ENCODE data around the gene CPNE2. TPM values are rescaled to one million over a fixed set of nuclear protein-coding genes. Genes with fewer than 3 reads are reported as not detected.
A peak's percentile ranks its signal among the peaks of the same experiment; 100 is the strongest.

Gene CPNE2
- total RNA-seq, 4 donors from 2014 or later, result 28.2 to 66.0 (median 45.8) TPM

GRCh38 chr16:57113664-57114063 lies 21.3 kb downstream of the CPNE2 start:
- TF ChIP-seq CTCF (IDR thresholded peaks at IDR 0.05), result no peak
- ATAC-seq (ENCODE audit: low FRiP score) (no peak), DNase-seq (ENCODE audit: low spot score) (no peak)

GRCh38 chr16:57115168-57115513 lies 22.8 kb downstream of the CPNE2 start:
- no peak for TF ChIP-seq CTCF (IDR thresholded peaks at IDR 0.05)
- peak; percentile 24 for ATAC-seq (ENCODE audit: low FRiP score)
- DNase-seq (ENCODE audit: low spot score), result no peak

DNA sequence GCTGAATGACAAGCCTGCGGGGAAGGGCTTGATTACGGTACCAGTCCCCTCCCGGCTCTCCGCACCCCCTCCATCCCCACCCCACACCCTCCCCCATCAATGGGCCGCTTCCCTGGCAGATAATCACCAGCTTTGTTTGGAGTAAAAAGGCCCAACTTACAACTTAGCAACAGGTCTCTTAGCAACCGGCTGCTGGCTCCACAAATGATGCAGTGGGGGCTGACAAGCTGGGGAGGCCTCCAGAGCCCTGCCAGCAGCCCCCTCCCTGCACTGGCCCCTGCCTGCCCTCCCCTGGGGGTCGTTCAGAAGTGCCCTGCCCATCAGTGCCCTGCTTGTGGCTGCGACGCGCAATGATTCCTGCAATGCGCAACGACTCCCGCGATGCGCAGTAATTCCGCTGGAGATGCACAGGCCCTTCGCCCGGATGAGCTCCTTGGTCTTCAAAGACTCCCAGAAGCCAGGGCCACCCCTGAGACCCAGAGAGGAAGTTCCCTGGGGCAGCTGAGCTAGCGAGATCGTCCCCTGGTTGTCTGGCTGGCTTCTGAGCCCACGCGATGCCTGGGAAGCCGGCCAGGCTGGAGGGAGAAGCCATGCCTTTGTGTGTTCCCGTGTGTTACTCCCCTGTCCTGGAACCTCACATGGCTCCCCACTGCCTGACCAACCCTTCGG lies 23.3 kb downstream of the CPNE2 start:
- no peak for DNase-seq (ENCODE audit: low spot score)
- ATAC-seq (ENCODE audit: low FRiP score), result peak; percentile 10
- TF ChIP-seq CTCF (IDR thresholded peaks at IDR 0.05), result no peak

GRCh38 chr16:57118461-57119084 lies 26.2 kb downstream of the CPNE2 start:
- DNase-seq (ENCODE audit: low spot score), result no peak
- no peak for ATAC-seq (ENCODE audit: low FRiP score)
- no peak for TF ChIP-seq CTCF (IDR thresholded peaks at IDR 0.05)

GRCh38 chr16:57123216-57123973 lies 31.0 kb downstream of the CPNE2 start:
- TF ChIP-seq CTCF (IDR thresholded peaks at IDR 0.05), result no peak
- DNase-seq (ENCODE audit: low spot score) (no peak), ATAC-seq (ENCODE audit: low FRiP score) (no peak)

DNA sequence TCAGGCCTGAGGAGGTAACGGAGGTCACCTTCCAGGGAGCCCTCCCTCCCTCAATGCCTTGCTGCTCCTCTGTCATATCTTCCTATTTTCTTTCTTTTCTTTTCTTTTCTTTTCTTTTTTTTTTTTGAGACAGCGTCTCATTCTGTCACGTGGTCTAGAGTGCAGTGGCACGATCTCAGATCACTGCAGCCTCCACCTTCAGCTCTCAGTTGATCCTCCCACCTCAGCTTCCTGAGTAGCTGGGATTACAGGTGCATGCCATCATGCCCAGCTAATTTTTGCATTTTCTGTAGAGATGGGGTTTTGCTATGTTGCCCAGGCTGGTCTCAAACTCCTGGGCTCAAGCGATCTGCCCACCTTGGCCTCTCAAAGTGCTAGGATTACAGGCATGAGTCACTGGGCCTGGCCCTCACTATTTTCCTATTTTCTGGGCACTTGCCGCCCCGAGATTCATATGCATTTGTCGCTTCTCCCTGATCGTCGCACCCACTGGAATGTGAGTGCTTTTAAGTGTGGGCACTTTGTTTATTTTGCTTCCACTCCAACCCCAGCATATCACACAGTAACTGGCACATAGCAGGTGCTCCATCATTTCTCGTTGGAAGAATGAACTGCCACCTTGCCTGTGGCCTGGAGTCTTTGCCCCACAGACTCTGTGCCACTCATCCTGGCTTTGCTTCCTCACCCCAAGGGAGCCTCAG lies 31.7 kb downstream of the CPNE2 start:
- ATAC-seq (ENCODE audit: low FRiP score), result no peak
- TF ChIP-seq CTCF (IDR thresholded peaks at IDR 0.05), result no peak
- DNase-seq (ENCODE audit: low spot score), result no peak
